HL-60 (cell line): ENCODE results near the gene LIPA.
"Not testable (repeated sequence)": the region's sequence is repeated elsewhere in the genome, so short reads cannot be mapped to it uniquely, and the experiment has no call there.

ENCODE experiments used
- DNase-seq, 2 experiments: peaks; one replicate each; pipeline ENCODE4 v3.0.0-alpha.2; 2010 to 2020; ENCODE audit warnings: low read depth in 1 of 2, low spot score in 1 of 2
- H3K27ac ChIP-seq: fragments of 250-450 bp; sonication (Bioruptor Pico); replicated peaks from 2 replicates; pipeline ENCODE4 v1.5.1; 2020; ENCODE audit warnings: mild to moderate bottlenecking, moderate library complexity
- H3K27me3 ChIP-seq: fragments of 250-450 bp; sonication (Bioruptor Pico); 2 replicates; pipeline ENCODE4 v1.5.1; 2021; ENCODE audit warnings: mild to moderate bottlenecking, moderate library complexity; ENCODE audit not compliant: insufficient read depth, poor library complexity, severe bottlenecking
- H3K4me3 ChIP-seq: replicated peaks from 2 replicates; pipeline ENCODE4 v1.5.1; 2011; ENCODE audit warnings: mild to moderate bottlenecking, control low read depth, low read length; ENCODE audit not compliant: insufficient read depth
- GABPA ChIP-seq: IDR thresholded peaks from 2 replicates; pipeline ENCODE4 v1.6.1; 2012; ENCODE audit warnings: low read depth
- POLR2AphosphoS5 ChIP-seq: IDR thresholded peaks from 2 replicates; pipeline ENCODE4 v1.6.1; 2012; ENCODE audit warnings: low read depth
- SPI1 ChIP-seq: IDR thresholded peaks from 2 replicates; pipeline ENCODE4 v1.6.1; 2012; ENCODE audit warnings: low read depth, mild to moderate bottlenecking, borderline replicate concordance
- TF ChIP-seq, protein P1 (sequence below): IDR thresholded peaks from 2 replicates; pipeline ENCODE4 v1.6.1; 2012; ENCODE audit warnings: low read depth; ENCODE audit not compliant: insufficient replicate concordance
- TF ChIP-seq, protein P2 (sequence below): IDR thresholded peaks from one replicate; pipeline ENCODE4 v1.5.1; 2011; ENCODE audit warnings: low read length, control low read depth, inconsistent platforms; ENCODE audit not compliant: insufficient read depth

Gene LIPA

GRCh38 chr10:89173075-89173474, 78.5 kb downstream of the LIPA start:
- DNase-seq = no peak
- no peak for TF ChIP-seq SPI1
- no peak for TF ChIP-seq POLR2AphosphoS5
- TF ChIP-seq, protein P1, sequence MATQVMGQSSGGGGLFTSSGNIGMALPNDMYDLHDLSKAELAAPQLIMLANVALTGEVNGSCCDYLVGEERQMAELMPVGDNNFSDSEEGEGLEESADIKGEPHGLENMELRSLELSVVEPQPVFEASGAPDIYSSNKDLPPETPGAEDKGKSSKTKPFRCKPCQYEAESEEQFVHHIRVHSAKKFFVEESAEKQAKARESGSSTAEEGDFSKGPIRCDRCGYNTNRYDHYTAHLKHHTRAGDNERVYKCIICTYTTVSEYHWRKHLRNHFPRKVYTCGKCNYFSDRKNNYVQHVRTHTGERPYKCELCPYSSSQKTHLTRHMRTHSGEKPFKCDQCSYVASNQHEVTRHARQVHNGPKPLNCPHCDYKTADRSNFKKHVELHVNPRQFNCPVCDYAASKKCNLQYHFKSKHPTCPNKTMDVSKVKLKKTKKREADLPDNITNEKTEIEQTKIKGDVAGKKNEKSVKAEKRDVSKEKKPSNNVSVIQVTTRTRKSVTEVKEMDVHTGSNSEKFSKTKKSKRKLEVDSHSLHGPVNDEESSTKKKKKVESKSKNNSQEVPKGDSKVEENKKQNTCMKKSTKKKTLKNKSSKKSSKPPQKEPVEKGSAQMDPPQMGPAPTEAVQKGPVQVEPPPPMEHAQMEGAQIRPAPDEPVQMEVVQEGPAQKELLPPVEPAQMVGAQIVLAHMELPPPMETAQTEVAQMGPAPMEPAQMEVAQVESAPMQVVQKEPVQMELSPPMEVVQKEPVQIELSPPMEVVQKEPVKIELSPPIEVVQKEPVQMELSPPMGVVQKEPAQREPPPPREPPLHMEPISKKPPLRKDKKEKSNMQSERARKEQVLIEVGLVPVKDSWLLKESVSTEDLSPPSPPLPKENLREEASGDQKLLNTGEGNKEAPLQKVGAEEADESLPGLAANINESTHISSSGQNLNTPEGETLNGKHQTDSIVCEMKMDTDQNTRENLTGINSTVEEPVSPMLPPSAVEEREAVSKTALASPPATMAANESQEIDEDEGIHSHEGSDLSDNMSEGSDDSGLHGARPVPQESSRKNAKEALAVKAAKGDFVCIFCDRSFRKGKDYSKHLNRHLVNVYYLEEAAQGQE = no peak
- TF ChIP-seq, protein P2, sequence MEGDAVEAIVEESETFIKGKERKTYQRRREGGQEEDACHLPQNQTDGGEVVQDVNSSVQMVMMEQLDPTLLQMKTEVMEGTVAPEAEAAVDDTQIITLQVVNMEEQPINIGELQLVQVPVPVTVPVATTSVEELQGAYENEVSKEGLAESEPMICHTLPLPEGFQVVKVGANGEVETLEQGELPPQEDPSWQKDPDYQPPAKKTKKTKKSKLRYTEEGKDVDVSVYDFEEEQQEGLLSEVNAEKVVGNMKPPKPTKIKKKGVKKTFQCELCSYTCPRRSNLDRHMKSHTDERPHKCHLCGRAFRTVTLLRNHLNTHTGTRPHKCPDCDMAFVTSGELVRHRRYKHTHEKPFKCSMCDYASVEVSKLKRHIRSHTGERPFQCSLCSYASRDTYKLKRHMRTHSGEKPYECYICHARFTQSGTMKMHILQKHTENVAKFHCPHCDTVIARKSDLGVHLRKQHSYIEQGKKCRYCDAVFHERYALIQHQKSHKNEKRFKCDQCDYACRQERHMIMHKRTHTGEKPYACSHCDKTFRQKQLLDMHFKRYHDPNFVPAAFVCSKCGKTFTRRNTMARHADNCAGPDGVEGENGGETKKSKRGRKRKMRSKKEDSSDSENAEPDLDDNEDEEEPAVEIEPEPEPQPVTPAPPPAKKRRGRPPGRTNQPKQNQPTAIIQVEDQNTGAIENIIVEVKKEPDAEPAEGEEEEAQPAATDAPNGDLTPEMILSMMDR = no peak
- TF ChIP-seq GABPA = no peak
- Histone ChIP-seq H3K27ac (no peak overlapping the region), H3K4me3 (no peak overlapping the region), H3K27me3 (peaks cover 18% of the 10 kb centered on the region)

DNA sequence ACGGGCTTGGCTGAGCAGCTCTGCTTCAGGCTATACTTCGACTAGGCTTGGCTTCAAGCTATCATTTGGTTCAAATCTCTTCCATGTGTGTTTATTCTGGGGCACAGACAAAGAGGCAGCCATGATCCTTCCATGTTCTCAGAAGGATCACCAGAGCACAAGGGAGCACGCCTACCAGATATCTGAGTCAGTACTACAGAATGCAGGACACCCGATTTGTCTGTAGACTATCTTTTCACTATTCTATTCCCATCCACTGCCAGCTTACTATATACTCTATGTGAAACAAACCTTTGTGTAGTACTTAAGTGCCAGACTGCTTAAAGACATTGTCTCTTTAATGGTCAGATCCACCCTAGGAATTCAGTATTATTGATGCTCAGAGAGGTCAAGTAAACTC, 79.6 kb downstream of the LIPA start:
- Histone ChIP-seq H3K4me3 (no peak overlapping the region), H3K27ac (no peak overlapping the region), H3K27me3 (peaks cover 13% of the 10 kb centered on the region)
- TF ChIP-seq GABPA (no peak), POLR2AphosphoS5 (no peak), SPI1 (no peak)
- TF ChIP-seq, protein P1 = no peak
- TF ChIP-seq, protein P2 = no peak
- DNase-seq = no peak

- peaks cover 13% of the 10 kb centered on the region for H3K27me3 ChIP-seq
- H3K27ac ChIP-seq = no peak overlapping the region
- DNase-seq = no peak
- TF ChIP-seq, protein P1 = no peak
- no peak for TF ChIP-seq GABPA
- no peak for TF ChIP-seq POLR2AphosphoS5
- TF ChIP-seq, protein P2 = no peak
- no peak for TF ChIP-seq SPI1
- no peak overlapping the region for H3K4me3 ChIP-seq
Measured at GRCh38 chr10:89171263-89171872, 80.2 kb downstream of the LIPA start.

GRCh38 chr10:89168354-89168900, 83.1 kb downstream of the LIPA start:
- not testable (repeated sequence) for H3K27me3 ChIP-seq, H3K27ac ChIP-seq, DNase-seq, H3K4me3 ChIP-seq
